H9 (cell line): ENCODE measurements around the gene SELENOS. TPM values are rescaled to one million over a fixed set of nuclear protein-coding genes. Genes with fewer than 3 reads are reported as not detected.
A peak's percentile ranks its signal among the peaks of the same experiment; 100 is the strongest.

ENCODE experiments used
- DNase-seq: peaks from one replicate; pipeline ENCODE4 v3.0.0-alpha.2; 2017
- H2AFZ ChIP-seq: one replicate; pipeline ENCODE4 v1.6.1; 2013; ENCODE audit warnings: mild to moderate bottlenecking, low read length, control low read depth, moderate library complexity
- H2AK5ac ChIP-seq: 2 replicates; pipeline ENCODE4 v1.6.1; 2013; ENCODE audit warnings: low read length, control low read depth, mixed read lengths; ENCODE audit not compliant: insufficient read length
- H2BK120ac ChIP-seq: one replicate; pipeline ENCODE4 v1.6.1; 2013; ENCODE audit warnings: low read depth, mild to moderate bottlenecking, low read length, control low read depth, inconsistent platforms; ENCODE audit not compliant: poor library complexity, severe bottlenecking
- H2BK12ac ChIP-seq: 2 replicates; pipeline ENCODE4 v1.6.1; 2013; ENCODE audit warnings: low read length, control low read depth, mixed read lengths, low read depth; ENCODE audit not compliant: insufficient read length
- H2BK15ac ChIP-seq: 2 replicates; pipeline ENCODE4 v1.6.1; 2013; ENCODE audit warnings: low read depth, low read length, control low read depth
- H2BK20ac ChIP-seq: one replicate; pipeline ENCODE4 v1.6.1; 2013; ENCODE audit warnings: low read depth, mild to moderate bottlenecking, low read length, control low read depth, inconsistent platforms; ENCODE audit not compliant: poor library complexity, severe bottlenecking
- H2BK5ac ChIP-seq: 2 replicates; pipeline ENCODE4 v1.6.1; 2013; ENCODE audit warnings: low read length, control low read depth, mixed read lengths; ENCODE audit not compliant: insufficient read length
- H3K14ac ChIP-seq: 2 replicates; pipeline ENCODE4 v1.6.1; 2013; ENCODE audit warnings: low read length, control low read depth; ENCODE audit not compliant: insufficient read depth
- H3K18ac ChIP-seq: 2 replicates; pipeline ENCODE4 v1.6.1; 2013; ENCODE audit warnings: low read depth, mild to moderate bottlenecking, mixed read lengths, low read length, control low read depth; ENCODE audit not compliant: insufficient read length
- H3K23ac ChIP-seq: 2 replicates; pipeline ENCODE4 v1.6.1; 2013; ENCODE audit warnings: low read length, control low read depth, mixed read lengths, low read depth; ENCODE audit not compliant: insufficient read length
- H3K23me2 ChIP-seq: 2 replicates; pipeline ENCODE4 v1.6.1; 2013; ENCODE audit warnings: low read depth, mild to moderate bottlenecking, mixed read lengths, low read length, control low read depth; ENCODE audit not compliant: insufficient read length, poor library complexity, severe bottlenecking
- H3K27ac ChIP-seq: 2 replicates; pipeline ENCODE4 v1.5.1; 2013; ENCODE audit warnings: low read length, control low read depth, mixed read lengths, low read depth; ENCODE audit not compliant: insufficient read length
- H3K27me3 ChIP-seq: 2 replicates; pipeline ENCODE4 v1.6.1; 2013; ENCODE audit warnings: low read length, control low read depth, inconsistent platforms; ENCODE audit not compliant: insufficient read depth
- H3K4ac ChIP-seq: 2 replicates; pipeline ENCODE4 v1.6.1; 2013; ENCODE audit warnings: low read depth, mild to moderate bottlenecking, control low read depth, inconsistent platforms, low read length, moderate library complexity
- H3K4me1 ChIP-seq: 2 replicates; pipeline ENCODE4 v1.6.1; 2013; ENCODE audit warnings: low read length, control low read depth, inconsistent platforms; ENCODE audit not compliant: insufficient read depth
- H3K4me2 ChIP-seq: 2 replicates; pipeline ENCODE4 v1.6.1; 2013; ENCODE audit warnings: low read length, control low read depth, mixed read lengths; ENCODE audit not compliant: insufficient read length, insufficient read depth
- H3K56ac ChIP-seq: 2 replicates; pipeline ENCODE4 v1.6.1; 2013; ENCODE audit warnings: low read depth, mild to moderate bottlenecking, mixed read lengths, low read length, control low read depth; ENCODE audit not compliant: insufficient read length
- H3K79me1 ChIP-seq: 2 replicates; pipeline ENCODE4 v1.6.1; 2013; ENCODE audit warnings: low read depth, mild to moderate bottlenecking, moderate library complexity, low read length, control low read depth, inconsistent platforms; ENCODE audit not compliant: insufficient read depth, poor library complexity, severe bottlenecking
- H3K79me2 ChIP-seq: 2 replicates; pipeline ENCODE4 v1.6.1; 2013; ENCODE audit warnings: low read length, control low read depth, inconsistent platforms; ENCODE audit not compliant: insufficient read depth
- H3K9ac ChIP-seq: 2 replicates; pipeline ENCODE4 v1.6.1; 2013; ENCODE audit warnings: low read length, control low read depth, mixed read lengths; ENCODE audit not compliant: insufficient read length; ENCODE audit errors: extremely low read depth
- H3K9me3 ChIP-seq: one replicate; pipeline ENCODE4 v1.6.1; 2013; ENCODE audit warnings: low read depth, low read length, inconsistent platforms; ENCODE audit not compliant: control insufficient read depth
- H3T11ph ChIP-seq: one replicate; pipeline ENCODE4 v1.6.1; 2013; ENCODE audit warnings: mild to moderate bottlenecking, low read length, control low read depth, inconsistent platforms
- H4K20me1 ChIP-seq: one replicate; pipeline ENCODE4 v1.6.1; 2013; ENCODE audit not compliant: control insufficient read depth, insufficient read length, insufficient read depth
- H4K5ac ChIP-seq: 2 replicates; pipeline ENCODE4 v1.6.1; 2013; ENCODE audit warnings: low read depth, mild to moderate bottlenecking, mixed read lengths, low read length, control low read depth; ENCODE audit not compliant: insufficient read length
- H4K8ac ChIP-seq: replicated peaks from 2 replicates; pipeline ENCODE4 v1.6.1; 2013; ENCODE audit warnings: low read length, control low read depth, mixed read lengths, low read depth; ENCODE audit not compliant: insufficient read length
- H4K91ac ChIP-seq: 2 replicates; pipeline ENCODE4 v1.6.1; 2013; ENCODE audit warnings: low read depth, mild to moderate bottlenecking, moderate library complexity, mixed read lengths, low read length, control low read depth; ENCODE audit not compliant: insufficient read length
- H3K27ac Mint-ChIP-seq, 3 experiments: 2 replicates in 2 of 3; 3 replicates in 1 of 3; pipeline ENCODE4 v1.8.0; 2020 to 2021; ENCODE audit warnings: mixed read lengths in 3 of 3, mild to moderate bottlenecking in 1 of 3, moderate library complexity in 1 of 3
- H3K27me3 Mint-ChIP-seq: 2 replicates; pipeline ENCODE4 v1.8.0; 2021; ENCODE audit warnings: low read depth, mild to moderate bottlenecking, moderate library complexity, mixed read lengths
- H3K36me3 Mint-ChIP-seq, 3 experiments: 2 replicates in 2 of 3; 3 replicates in 1 of 3; pipeline ENCODE4 v1.8.0; 2020 to 2021; ENCODE audit warnings: low read depth in 3 of 3, mixed read lengths in 3 of 3; ENCODE audit not compliant: insufficient read depth in 1 of 3
- H3K4me1 Mint-ChIP-seq, 2 experiments: 2 replicates each; pipeline ENCODE4 v1.8.0; 2020; ENCODE audit warnings: mixed read lengths in 2 of 2
- H3K4me3 Mint-ChIP-seq, 2 experiments: 2 replicates in 1 of 2; 3 replicates in 1 of 2; pipeline ENCODE4 v1.8.0; 2020 to 2021; ENCODE audit warnings: mild to moderate bottlenecking in 2 of 2, mixed read lengths in 2 of 2, moderate library complexity in 1 of 2
- H3K9me3 Mint-ChIP-seq, 2 experiments: 2 replicates in 1 of 2; 3 replicates in 1 of 2; pipeline ENCODE4 v1.8.0; 2020; ENCODE audit warnings: mild to moderate bottlenecking in 2 of 2, mixed read lengths in 2 of 2, moderate library complexity in 1 of 2
- WGBS: extraction: QIAGEN DNeasy Blood & Tissue Kit; methylation state at CpG from one replicate; pipeline ENCODE4 v1.1.7; 2013; ENCODE audit warnings: missing lambda C conversion rate, low lambda C conversion rate, mixed read lengths; ENCODE audit not compliant: insufficient read length; ENCODE audit errors: extremely low coverage; 5-methylcytosine and 5-hydroxymethylcytosine counted together
- total RNA-seq: library from RNA; stranded (reverse); gene quantifications from 2 replicates; pipeline ENCODE4 v1.2.1, GENCODE V29; 2021
- TF ChIP-seq, protein P1 (sequence below): fragments of 200-600 bp; sonication (generic); conservative IDR thresholded peaks from 3 replicates; pipeline ENCODE4 v1.8.0; 2021; ENCODE audit warnings: antibody characterized with exemption, mild to moderate bottlenecking

SELENOS gene
- total RNA-seq, 1 experiment from 2014 or later, result 57.7 TPM

DNA sequence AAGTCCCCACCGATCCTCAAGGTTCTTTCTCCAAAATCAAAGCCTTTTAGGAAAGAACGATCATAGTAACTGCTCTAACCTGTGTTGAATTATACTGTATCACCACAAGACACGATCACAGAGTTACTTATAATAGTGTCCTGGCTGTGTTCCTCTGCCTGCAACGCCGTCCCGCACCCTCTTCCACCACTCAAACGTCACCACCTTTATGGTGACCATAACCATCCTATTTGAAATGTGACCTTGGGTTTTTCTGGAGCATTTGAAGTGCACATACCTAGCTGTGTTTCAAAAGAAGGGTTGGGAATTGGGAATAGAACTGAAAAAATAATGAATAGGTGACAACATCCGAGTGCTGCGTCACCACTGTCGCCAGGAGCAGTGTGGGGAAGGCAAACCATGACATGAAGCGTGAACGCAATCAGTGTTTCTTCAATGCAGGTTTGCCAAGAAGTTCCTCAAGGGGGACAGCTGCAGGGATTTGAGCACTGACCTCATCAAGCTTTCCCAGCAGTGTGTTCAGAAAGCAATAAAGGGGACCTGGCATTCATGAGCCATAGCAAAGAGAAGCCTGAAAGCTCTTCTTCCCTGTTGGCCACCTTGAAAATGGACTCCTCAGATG, 769 bp upstream of the SELENOS start:
- H4K5ac ChIP-seq, result no peak overlapping the region
- Mint-ChIP-seq H3K36me3 (peaks cover 25 to 62% (median 50%) of the 10 kb centered on the region in 3 experiments; a peak in 6 of 7 replicates), H3K4me1 (peaks cover 2 to 7% of the 10 kb centered on the region in 2 experiments), H3K27me3 (no peaks in the 10 kb centered on the region), H3K4me3 (peak overlapping the region; percentile 90 to 100), H3K27ac (peak overlapping the region in 1 of 3 experiments; percentile 21; a peak in 1 of 7 replicates), H3K9me3 (no peaks in the 10 kb centered on the region)
- H3K23me2 ChIP-seq, result peaks cover 11% of the 10 kb centered on the region
- H3K4me1 ChIP-seq, result no peaks in the 10 kb centered on the region
- H2AFZ ChIP-seq, result no peak overlapping the region
- no peak overlapping the region for H3K4ac ChIP-seq
- H3K4me2 ChIP-seq, result peak overlapping the region; percentile 91
- no peak overlapping the region for H2BK120ac ChIP-seq
- H2BK5ac ChIP-seq, result no peak overlapping the region
- no peak overlapping the region for H3T11ph ChIP-seq
- no peak overlapping the region for H2AK5ac ChIP-seq
- no peaks in the 10 kb centered on the region for H4K20me1 ChIP-seq
- H3K79me2 ChIP-seq, result no peaks in the 10 kb centered on the region; the same call in 1 of the 2 replicates
- no peak for DNase-seq
- H2BK15ac ChIP-seq, result no peak overlapping the region
- H4K8ac ChIP-seq, result no peak overlapping the region
- H3K23ac ChIP-seq, result no peak overlapping the region
- H2BK12ac ChIP-seq, result no peak overlapping the region
- no peak overlapping the region for H4K91ac ChIP-seq
- no peaks in the 10 kb centered on the region for H3K79me1 ChIP-seq
- WGBS, result no CpG with 5 or more reads among the region's 12 CpGs
- H3K9me3 ChIP-seq, result no peaks in the 10 kb centered on the region
- TF ChIP-seq, protein P1, sequence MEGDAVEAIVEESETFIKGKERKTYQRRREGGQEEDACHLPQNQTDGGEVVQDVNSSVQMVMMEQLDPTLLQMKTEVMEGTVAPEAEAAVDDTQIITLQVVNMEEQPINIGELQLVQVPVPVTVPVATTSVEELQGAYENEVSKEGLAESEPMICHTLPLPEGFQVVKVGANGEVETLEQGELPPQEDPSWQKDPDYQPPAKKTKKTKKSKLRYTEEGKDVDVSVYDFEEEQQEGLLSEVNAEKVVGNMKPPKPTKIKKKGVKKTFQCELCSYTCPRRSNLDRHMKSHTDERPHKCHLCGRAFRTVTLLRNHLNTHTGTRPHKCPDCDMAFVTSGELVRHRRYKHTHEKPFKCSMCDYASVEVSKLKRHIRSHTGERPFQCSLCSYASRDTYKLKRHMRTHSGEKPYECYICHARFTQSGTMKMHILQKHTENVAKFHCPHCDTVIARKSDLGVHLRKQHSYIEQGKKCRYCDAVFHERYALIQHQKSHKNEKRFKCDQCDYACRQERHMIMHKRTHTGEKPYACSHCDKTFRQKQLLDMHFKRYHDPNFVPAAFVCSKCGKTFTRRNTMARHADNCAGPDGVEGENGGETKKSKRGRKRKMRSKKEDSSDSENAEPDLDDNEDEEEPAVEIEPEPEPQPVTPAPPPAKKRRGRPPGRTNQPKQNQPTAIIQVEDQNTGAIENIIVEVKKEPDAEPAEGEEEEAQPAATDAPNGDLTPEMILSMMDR, result no peak
- H3K18ac ChIP-seq, result no peak overlapping the region
- H2BK20ac ChIP-seq, result no peak overlapping the region
- H3K27me3 ChIP-seq, result no peaks in the 10 kb centered on the region
- no peak overlapping the region for H3K14ac ChIP-seq
- H3K56ac ChIP-seq, result no peak overlapping the region
- H3K9ac ChIP-seq, result no peak overlapping the region
- no peak overlapping the region for H3K27ac ChIP-seq
